Retina (tissue), 1 donor: ENCODE results near the gene TRIM38.
"Not testable (repeated sequence)": the region's sequence is repeated elsewhere in the genome, so short reads cannot be mapped to it uniquely, and the experiment has no call there.

Experiments used
- DNase-seq: peaks from one replicate; pipeline ENCODE4 v3.0.0-alpha.2; 2016

The TRIM38 gene

DNA sequence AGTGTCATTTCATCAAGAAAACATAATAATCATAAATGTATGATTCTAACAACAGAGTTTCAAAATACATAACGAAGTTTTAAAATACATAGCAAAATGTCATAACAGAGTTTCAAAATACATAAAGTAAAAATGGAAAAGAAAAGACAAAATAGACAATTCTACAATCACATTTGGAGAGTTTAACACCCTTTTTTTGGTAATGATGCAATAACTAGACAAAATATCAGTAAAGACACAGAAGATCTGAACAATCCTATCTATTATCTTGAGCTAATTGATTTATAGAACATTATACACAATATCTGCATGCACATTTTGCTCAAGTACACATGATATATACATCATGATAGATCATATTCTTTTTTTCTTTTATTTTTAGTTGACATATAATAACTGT, 18.7 kb upstream of the TRIM38 start:
- no peak for DNase-seq

DNA sequence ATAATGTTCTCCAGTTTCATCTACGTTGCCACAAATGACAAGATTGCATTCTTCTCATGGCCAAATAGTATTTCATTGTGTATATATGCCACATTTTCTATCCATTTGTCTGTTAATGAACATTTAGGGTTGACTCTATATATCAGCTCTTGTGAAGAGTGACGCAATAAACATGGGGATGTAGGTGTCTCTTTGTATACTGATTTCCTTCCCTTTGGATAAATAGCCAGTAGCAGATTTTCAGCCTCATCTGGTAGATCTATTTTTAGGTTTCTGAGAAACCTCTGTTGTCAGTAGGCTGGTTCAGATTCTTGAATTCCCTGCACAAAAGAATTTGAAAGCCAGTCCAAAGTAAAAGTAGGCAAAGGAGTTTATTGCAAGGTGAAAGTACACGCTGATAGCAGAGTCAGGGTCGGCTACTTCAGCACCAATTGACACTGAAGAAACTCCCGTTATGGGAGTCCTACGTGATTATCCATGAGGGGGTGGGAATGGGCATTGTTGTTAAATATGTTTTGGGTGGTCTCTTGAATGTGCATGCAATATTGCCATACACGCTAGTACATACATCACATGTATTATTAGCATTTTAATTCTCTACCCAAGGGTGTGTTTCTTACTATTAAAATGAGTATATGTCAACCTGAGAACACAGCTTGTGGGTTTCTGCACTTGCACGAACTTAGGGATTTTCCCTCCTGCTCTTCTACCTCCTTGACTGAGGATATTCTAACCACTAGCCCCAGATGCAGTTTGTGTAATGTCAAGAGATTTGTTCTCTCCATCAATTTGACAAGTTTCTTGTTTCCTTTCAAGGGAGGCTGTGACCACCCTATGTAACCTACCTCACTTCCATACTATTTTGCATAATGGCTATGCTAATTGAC, 17.7 kb upstream of the TRIM38 start:
- DNase-seq, result no peak

DNA sequence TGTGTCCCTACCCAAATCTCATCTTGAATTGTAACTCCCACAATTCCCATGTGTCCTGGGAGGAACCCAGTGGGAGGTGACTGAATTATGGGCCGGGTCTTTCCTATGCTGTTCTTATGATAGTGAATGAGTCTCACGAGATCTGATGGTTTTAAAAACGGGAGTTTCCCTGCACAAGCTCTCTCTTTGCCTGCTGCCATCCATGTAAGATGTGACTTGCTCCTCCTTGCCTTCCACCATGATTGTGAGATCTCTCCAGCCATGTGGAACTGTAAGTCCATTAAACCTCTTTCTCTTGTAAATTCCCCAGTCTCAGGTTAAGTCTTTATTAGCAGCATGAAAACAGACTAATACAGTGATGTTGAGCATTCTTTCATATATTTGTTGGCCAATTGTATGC, 16.9 kb upstream of the TRIM38 start:
- DNase-seq, result not testable (repeated sequence)

DNA sequence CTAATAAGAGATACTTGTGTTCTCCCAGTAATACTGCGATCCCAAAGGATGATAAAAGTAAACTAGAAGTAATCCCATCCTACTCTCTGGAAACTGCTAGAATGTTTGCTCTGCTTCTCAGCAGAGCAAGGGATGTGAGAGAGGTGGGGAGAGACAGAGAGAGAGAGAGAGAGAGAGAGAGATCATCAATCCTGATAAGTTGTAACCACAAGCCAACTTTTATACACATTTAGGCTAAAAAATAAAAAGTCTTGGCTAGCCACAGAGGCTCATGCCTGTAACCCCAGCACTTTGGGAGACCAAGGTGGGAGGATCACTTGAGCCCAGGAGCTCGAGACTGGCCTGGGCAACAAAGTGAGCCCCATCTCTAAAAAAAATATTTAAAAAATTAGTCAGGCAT, 16.0 kb upstream of the TRIM38 start:
- DNase-seq, result no peak

DNA sequence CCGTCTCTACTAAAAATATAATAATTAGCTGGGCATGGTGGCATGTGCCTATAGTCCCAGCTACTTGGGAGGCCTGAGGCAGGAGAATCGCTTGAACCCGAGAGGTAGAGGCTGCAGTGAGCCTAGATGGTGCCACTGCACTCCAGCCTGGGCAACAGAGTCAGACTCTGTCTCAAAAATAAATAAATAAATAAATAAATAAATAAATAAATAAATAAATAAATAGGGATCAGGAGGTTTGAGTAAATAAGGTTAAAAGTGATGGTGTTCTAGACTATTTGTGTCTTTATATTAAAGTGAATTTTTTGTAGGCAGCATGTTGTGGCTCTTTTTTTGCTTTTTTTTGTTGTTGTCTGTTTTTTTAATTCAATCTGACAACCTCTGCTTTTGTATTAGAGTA, 15.1 kb upstream of the TRIM38 start:
- DNase-seq, result not testable (repeated sequence)

DNA sequence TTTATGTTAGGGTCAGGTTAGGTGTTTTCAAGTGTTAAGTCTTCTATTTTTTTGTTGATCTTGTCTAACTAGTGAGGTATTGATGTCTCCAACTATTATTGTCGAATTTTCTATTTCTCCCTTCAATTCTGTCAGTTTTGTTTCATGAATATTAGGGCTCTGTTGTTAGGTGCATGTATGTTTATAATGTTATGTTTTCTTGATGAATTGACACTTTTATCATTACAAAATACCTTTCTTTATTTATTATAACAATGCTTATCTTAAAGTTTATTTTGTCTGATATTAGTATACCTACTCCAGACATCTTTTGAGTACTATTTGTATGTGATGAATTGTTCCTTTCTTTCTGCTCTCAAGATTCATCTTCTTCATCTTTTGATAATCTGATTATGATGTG, 12.9 kb upstream of the TRIM38 start:
- DNase-seq, result no peak

DNA sequence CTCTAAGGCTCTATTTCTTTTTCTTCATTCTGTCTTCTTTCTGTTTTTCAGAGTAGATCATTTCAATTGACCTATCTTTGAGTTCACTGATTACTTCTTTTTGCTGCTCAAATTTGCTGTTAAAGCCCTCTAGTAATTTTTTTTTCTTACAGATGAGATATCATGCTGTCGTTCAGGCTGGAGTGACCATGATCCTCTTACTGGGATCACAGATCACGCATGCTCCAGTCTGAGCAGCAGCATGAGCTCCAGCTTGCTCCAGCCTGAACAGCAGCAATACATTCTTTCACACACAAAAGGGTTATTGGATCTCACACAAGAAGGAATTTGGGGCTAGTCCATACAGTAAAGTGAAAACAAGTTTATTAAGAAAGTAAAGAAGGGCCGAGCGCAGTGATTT, 12.3 kb upstream of the TRIM38 start:
- DNase-seq, result no peak

DNA sequence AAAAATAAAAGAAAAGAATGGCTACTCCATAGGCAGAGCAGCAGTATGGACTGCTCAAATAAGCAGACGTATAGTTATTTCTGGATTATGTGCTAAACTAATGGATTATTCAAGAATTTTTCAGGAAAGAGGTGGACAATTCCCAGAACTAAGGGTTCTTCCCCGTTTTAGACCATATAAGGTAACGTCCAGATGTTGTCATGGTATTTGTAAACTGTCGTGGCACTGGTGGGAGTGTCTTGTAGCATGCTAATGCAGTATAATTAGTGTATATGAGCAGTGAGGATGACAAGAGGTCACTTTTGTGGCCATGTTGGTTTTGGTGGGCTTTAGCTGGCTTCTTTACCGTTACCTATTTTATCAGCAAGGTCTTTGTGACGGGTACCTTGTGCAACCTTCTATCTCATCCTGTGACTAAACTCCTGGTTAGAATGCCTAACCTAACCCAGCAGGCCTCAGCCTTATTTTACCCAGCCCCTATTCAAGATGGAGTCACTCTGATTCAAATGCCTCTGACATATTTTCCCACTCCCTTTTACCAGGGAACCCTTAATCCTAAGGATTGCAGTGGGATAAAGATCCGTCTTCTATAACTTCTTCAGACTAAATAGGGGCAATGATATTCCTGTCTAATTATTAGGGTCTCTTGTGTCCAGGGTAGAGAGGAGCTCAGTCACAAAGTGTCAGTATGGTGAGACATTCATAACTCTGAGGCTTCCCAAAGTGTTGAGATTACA, 11.1 kb upstream of the TRIM38 start:
- DNase-seq, result no peak

DNA sequence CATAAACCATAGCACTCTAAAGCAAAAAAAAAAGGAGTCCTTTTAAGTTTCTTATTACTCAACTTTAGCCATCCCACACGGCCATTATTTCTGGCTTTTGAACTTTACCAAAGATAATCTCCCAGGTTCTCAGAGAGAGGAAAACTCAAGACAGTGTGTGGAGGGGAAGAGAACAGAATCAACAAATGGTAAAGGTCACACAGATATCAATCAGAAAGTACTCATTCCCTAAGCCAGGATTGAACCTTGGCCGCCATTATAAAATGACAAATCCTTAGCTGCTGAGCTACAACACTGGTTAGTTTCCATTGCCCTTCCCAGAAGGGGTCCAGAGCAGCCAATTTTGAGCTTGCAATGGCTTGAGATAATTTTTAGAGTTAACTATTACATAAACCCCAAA, 10.1 kb upstream of the TRIM38 start:
- DNase-seq, result no peak

DNA sequence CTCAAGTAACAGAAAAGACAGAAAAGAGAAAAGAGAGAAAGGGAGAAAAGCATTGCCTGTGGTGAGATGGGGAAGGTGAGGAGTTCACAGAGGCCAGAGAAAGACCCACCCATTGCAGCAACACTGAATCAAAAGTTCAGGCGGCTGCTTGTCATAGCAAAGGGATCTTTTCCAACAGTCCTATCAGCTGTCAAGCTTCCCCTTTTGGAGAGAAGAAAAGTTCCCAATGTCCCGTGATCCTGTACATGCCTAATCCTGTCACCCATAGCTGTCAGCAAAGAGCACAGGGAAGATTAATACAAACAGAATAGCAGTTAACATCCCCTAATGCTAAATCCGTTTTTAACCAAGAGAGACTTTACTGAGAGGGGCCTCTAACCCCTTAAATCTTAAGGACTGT, 8.9 kb upstream of the TRIM38 start:
- DNase-seq, result no peak

DNA sequence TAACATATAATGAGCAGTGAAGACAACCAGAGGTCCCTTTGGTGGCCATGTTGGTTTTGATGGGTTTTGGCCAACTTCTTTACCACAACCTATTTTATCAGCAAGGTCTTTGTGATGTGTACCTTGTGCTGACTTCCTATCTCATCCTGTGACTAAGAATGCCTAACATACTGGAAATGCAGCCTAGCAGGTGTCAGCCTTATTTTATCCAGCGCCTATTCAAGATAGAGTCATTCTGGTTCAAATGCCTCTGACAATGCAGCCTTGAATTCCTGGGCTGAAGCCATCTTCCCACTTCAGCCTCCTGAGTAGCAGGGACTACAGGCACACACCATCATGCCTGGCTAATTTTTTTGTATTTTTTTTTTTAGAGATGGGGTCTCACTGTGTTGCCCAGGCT, 7.8 kb upstream of the TRIM38 start:
- DNase-seq, result no peak

DNA sequence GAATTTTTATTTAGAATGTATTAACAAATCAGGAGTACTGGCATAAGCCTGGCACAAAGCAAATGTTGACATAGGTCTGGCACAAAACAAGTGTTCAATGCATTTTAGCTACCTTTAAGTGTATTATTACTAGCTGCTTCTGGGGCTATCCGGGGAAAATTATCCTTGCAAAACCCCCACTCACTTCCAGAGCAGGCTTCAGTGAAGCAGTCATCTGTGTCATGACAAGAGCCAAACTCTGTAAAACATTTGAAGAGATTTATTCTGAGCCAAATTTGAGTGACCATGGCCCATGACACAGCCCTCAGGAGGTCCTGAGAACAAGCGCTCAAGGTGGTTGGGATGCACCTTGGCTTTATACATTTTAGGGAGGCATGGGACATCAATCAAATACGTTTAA, 6.4 kb upstream of the TRIM38 start:
- DNase-seq, result no peak

DNA sequence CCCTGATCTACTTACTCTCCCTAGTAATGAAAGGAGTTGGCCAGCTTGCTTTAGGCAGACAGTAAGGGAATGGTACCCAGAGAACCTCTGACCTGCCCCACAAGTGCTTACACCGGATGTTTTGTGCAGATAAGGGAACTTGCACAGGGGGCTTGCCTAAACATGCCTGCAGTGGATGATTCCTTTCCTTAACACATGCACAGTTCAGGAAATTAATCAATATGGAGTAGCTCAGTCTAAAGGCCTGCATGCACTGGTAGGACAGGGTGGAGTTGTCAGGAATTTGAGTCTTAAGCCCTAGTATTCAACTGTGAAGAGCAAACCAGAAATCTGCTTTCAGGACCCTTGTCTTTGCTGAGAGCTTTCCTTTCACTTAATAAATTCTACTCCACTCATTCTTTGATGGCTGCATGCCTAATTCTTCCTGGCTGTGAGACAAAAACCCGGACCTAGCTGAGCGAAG, 3.9 kb upstream of the TRIM38 start:
- DNase-seq, result no peak

DNA sequence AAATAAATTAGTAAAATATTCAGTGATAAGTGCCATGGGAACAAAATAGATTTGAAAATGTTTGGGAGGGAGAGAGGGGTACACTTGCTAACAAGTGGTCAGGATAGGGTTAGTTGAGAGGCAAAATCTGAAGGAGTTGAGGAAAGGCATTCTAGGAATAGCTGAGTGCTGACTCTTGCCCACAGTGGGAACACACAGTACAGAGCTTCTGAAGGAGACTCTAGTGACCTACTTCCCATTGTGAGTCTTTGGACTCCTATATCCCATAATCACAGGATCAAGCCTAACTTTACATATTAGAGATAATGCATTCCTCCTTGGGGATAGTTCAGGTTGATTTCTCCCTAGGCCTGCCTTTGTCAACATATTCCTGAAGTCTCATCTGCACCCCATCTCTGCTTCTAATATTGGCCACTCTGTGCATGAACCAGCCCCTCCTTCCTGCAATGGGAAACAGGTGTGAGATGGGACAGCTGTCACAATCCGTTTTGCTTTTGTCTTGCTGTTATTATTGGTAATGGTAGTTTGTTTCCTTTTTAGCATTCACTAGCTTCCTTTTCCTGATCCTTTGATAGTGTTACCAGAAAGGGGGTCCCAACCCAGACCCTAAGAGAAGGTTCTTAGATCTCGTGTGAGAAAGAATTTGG, 2.6 kb upstream of the TRIM38 start:
- DNase-seq, result no peak

DNA sequence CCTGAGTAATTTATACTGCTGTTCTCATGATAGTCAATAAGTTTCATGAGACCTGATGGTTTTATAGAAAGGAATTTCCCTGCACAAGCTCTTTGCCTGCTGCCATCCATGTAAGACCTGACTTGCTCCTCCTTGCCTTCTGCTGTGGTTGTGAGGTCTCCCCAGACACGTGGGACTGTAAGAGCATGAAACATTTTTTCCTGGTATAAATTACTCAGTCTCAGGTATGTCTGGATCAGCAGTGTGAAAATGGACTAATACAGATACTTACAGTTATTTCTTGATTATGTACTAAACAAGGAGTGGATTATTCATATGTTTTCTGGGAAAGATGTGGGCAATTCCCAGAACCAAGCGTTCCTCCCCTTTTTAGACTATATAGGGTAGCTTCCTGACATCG, 1.9 kb upstream of the TRIM38 start:
- no peak for DNase-seq

DNA sequence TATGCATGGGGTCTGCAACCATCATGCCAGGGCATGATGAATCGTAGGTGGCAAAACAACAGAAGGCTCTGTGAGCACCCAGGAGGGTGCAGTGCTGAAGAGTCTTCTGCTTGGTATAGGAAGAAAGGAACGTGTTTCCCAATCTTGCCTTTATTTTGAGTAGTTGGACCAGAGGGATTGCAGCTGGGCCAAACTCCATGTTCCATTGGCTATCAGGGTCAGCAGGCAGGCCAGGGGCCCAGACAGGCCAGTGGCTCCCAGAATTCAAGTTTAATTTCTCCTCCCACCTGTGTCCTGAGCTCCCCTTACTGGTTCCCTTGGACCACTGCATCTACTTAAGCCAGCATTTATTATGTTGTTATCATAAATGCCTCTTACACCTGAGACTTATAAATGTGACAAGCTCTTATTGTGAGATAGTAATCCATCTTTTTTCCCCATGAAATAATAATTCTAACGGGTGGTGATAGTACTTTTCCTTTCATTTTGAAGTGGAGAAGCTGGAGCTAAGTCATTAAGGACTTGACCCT, 918 bp upstream of the TRIM38 start:
- DNase-seq, result no peak

DNA sequence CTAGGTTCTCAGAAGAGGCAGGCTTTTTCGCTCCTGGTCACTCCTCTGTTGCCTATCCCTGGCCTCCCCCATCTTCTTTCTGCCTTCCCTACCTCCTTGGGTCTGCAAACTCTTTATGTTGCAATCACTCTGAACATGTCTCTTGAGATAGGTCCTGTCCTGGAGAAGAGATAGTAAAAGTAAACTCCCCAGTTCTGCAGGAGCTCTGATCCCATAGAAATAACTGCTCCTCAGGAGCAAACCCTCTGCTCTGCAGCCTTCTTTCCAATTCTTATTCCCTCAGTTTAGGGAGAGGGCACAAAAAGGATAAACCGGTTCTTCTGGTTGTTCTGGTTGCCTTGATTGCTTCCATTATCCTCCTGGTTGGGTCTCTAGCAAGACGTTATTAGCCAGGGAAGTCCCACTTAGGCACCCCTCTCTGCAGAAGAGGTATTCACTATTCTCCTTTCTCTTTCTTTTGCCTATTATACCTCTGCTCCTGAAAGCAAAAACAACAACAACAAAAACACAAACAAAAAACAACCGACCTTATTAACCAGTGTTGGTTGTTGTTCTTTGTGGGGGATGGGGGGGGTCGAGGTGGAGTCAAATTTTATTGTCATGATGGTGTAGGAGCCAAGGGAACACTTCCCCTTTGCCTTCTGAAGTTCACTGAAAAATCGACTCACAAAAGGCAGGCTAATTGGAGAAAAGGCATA, 973 bp downstream of the TRIM38 start:
- DNase-seq, result no peak

DNA sequence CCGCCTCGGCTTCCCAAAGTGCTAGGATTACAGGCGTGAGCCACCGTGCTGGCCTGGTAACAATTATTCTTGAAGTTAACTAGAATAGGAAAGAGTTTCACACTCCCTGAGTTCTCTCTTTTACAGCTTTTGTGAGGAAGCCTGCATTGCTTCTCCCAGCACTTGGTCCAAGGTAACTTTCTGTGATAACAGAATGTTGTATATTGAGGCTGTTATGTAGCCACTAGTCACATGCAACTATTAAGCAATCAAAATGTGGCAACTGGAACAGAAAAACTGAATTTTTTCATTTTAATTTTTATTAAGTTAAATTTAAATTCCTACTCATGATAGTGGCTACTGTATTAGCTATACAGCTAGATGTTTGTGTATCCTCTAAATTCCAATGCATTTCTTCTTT, 2.5 kb downstream of the TRIM38 start:
- DNase-seq, result no peak

DNA sequence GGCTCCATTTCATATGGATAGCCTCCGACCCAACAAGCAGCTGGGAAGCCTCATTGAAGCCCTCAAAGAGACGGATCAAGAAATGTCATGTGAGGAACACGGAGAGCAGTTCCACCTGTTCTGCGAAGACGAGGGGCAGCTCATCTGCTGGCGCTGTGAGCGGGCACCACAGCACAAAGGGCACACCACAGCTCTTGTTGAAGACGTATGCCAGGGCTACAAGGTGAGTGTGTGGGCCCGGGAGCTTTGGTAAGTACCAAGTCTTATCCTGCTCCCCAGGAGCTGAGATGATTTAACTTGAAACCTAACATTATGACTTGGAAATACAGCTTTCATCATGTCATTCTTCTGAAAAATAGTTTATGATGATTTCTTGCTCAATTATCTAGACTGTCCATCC, 4.1 kb downstream of the TRIM38 start:
- no peak for DNase-seq

DNA sequence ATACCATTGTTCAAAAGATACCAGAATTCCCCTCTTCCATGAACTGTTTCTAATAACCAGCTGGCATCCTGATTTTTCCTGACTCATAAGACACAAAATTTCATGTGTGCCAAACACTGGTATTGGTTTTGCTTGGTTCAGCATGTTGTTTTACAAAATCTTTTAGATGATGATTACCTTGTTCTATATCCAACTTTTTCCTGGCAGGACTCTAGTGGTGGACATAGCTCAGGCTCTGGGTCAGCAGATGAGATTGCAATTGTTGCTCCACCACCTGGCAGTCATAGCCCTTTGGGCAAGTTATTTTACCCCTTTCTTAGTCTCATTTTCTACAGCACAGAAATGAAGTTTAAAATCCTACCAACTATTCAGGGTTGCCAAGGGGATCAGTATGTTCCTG, 6.2 kb downstream of the TRIM38 start:
- no peak for DNase-seq

DNA sequence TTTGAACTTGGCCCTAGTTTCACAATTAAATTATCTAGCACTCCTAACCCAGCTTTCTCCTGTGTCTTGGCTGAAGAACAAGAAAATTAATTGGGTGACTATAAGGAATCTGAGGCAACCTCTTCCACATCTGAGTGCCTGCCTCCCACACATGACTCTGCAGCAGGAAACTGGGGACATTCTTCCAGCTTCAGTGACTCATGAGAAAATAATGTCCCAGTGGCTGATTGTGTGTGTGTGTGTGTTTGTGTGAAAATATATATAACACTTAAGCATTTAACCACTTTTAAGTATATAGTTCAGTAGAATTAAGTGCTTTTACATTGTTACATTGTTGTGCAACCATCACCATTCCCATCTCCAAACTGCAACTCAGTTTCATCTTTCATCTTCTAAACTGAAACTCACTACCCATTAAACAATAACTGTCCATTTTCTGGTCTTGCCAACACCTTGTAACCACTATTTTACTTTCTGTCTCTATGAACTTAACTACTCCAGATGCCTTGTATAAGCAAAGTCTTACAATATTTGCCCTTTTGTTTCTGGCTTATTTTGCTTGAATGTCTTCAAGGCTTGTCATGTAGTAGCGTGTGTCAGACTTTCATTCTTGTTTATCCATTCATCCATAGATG, 8.7 kb downstream of the TRIM38 start:
- no peak for DNase-seq

DNA sequence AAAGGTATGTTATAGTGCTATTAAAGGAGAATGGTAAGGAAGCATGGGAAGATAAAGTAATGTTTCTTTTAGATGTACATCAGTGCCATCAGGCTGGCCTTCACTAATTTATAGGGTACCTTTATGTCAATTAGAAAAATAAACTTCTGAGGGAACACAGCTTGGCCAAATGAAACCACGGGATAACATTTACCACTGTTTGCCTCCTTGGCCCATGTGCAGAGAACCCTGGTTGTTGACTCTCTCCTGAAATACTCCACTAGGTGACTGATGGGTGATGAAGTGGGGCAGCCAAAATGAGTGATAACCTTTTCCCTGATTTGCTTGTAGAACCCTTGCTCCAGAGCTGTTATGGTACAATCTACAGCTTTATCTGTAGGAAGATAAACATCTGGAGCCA, 9.5 kb downstream of the TRIM38 start:
- DNase-seq, result no peak
